Measurements from ENCODE around the gene DIDO1.

DIDO1 gene

GRCh38 chr20:62935204-62935967 lies 9.1 kb upstream of the DIDO1 start:
- in situ Hi-C loops (cut with MboI; ENCODE audit: low pct_unique_long_range_greater_than_20kb, low sequenced_read_pairs, unreplicated experiment) = no loop called here
- no peak for TF ChIP-seq CTCF (IDR thresholded peaks at IDR 0.05; ENCODE audit: extremely low read depth, insufficient read depth, missing control alignments)
- DNase-seq (ENCODE audit: low spot score) = no peak

- in situ Hi-C loops (cut with MboI; ENCODE audit: low pct_unique_long_range_greater_than_20kb, low sequenced_read_pairs, unreplicated experiment) = no loop called here
- DNase-seq (ENCODE audit: low spot score) = no peak
- TF ChIP-seq CTCF (IDR thresholded peaks at IDR 0.05; ENCODE audit: extremely low read depth, insufficient read depth, missing control alignments) = no peak
These were observed 7.7 kb upstream of the DIDO1 start for GRCh38 chr20:62933966-62934365.

GRCh38 chr20:62931464-62931863 lies 5.2 kb upstream of the DIDO1 start:
- TF ChIP-seq CTCF (IDR thresholded peaks at IDR 0.05; ENCODE audit: extremely low read depth, insufficient read depth, missing control alignments) = no peak
- DNase-seq (ENCODE audit: low spot score) = no peak
- in situ Hi-C loops (cut with MboI; ENCODE audit: low pct_unique_long_range_greater_than_20kb, low sequenced_read_pairs, unreplicated experiment) = no loop called here

- peak; percentile 79 for DNase-seq (ENCODE audit: low spot score)
- TF ChIP-seq CTCF (IDR thresholded peaks at IDR 0.05; ENCODE audit: extremely low read depth, insufficient read depth, missing control alignments) = no peak
- in situ Hi-C loops (cut with MboI; ENCODE audit: low pct_unique_long_range_greater_than_20kb, low sequenced_read_pairs, unreplicated experiment) = no loop called here
These were observed 2.8 kb upstream of the DIDO1 start for GRCh38 chr20:62929051-62929538.

- DNase-seq (ENCODE audit: low spot score) = no peak
- in situ Hi-C loops (cut with MboI; ENCODE audit: low pct_unique_long_range_greater_than_20kb, low sequenced_read_pairs, unreplicated experiment) = no loop called here
- TF ChIP-seq CTCF (IDR thresholded peaks at IDR 0.05; ENCODE audit: extremely low read depth, insufficient read depth, missing control alignments) = no peak
These were observed 2.1 kb upstream of the DIDO1 start for GRCh38 chr20:62928246-62928939.

GRCh38 chr20:62927128-62927705 lies 912 bp upstream of the DIDO1 start:
- in situ Hi-C loops (cut with MboI; ENCODE audit: low pct_unique_long_range_greater_than_20kb, low sequenced_read_pairs, unreplicated experiment) = no loop called here
- TF ChIP-seq CTCF (IDR thresholded peaks at IDR 0.05; ENCODE audit: extremely low read depth, insufficient read depth, missing control alignments) = no peak
- no peak for DNase-seq (ENCODE audit: low spot score)

Data from GM13977 (cell line).